GM21381 (cell line): Measurements from ENCODE around the gene GRM3.

Source experiments
- ATAC-seq: cut with Tn5 transposase; IDR thresholded peaks from one replicate; pipeline ENCODE4 v1.9.1; 2021; ENCODE audit warnings: mild to moderate bottlenecking, moderate library complexity; ENCODE audit not compliant: unreplicated experiment

Gene GRM3

GRCh38 chr7:86784765-86785164, 141.1 kb downstream of the GRM3 start:
- no peak for ATAC-seq

- ATAC-seq, result peak; percentile 82
Measured at GRCh38 chr7:86785641-86786040, 141.9 kb downstream of the GRM3 start.

GRCh38 chr7:86786376-86786775, 142.7 kb downstream of the GRM3 start:
- no peak for ATAC-seq

DNA sequence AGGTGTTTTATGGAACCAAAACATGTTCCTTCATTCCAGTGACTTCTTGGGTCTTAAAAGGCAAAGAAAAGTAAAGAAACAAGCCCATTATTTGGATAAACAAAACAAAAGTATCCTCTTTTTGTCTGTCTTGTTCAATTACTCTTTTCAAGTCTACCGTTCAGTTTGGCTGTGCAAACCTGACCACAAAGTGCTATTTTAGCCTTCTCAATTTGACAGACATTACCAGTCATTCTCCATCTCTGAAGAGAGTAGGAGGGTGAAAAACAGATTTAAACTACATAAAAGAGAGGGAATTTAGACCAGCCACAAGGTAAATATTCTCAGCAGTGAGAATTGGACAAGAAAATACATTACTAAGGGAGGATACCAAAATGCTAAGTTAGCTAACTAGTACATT, 145.2 kb downstream of the GRM3 start:
- no peak for ATAC-seq

DNA sequence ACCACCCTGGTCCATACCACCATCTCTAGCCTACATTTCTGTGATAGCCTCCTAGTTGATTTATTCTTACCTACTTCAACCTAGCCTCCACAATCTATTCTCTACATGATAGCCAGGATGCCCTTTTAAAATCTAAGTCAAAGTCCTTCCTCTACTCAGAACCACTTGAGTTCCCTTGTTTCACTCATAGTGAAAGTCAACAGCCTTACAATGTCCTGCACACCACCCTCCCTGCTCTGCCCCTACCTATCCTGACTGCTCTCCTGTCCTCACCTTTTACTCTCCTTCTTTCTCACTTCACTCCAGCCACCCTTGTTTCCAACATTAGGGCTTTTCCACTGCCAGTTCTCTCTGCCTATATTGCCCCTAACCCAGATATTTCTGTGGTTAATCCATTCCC, 146.7 kb downstream of the GRM3 start:
- no peak for ATAC-seq

GRCh38 chr7:86792260-86792659, 148.6 kb downstream of the GRM3 start:
- ATAC-seq, result no peak

DNA sequence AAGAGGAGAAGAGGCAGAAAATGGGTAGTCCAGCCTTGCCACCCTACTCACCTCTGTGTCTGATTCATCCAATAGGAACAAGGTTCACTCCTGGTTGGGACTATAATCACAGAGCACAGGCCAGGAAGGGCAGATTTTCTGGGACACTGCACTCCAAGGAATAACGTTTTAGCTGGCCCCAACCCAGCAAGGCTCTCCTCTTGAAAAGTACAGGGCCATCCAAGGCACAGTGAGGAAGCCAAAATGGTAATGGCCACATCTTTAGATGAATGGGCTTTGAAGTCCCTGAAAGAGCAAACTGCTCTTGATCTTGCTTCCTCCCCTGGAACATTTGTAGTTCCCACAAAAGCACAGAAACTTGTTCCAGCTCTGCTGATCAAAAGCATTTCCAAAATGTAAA, 149.4 kb downstream of the GRM3 start:
- ATAC-seq, result no peak

- ATAC-seq, result no peak
Measured at GRCh38 chr7:86814661-86815379, 171.1 kb downstream of the GRM3 start.

DNA sequence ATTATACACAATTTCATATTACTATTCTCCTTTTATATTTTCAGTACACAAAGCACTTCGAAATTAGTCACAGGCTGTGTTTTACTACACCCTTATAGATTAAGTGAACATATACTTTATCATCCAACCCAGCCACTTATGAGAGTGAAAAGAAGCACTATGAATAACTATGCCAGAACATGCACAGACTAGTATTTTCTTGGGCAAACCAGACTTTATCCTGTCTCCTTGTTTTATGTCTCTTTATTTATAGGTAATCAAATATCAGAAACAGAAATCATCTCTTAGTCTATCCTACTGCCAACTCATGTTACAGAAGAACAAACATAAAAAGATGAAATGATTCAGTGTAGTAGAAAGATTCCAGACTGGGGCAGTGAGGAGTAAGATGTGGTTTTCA, 171.8 kb downstream of the GRM3 start:
- ATAC-seq, result no peak

DNA sequence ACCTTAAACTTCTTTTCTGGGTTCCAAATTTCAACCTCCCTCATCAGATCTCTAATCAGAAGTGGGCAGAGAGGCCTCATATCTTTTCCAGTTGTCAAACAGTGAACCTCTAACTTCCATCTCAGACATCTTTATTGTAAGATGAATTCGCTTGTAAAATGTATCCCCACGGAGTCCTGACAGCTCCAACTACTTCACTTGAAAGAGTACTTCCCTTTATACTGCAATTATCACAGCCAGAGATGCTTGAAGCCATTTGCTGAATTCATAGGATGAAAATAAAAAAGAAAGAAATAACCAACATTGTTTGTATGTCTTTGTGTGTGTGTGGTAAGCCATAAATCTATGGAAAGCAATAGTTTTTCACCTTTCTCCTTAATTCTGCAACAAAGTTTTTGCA, 175.2 kb downstream of the GRM3 start:
- ATAC-seq, result no peak

DNA sequence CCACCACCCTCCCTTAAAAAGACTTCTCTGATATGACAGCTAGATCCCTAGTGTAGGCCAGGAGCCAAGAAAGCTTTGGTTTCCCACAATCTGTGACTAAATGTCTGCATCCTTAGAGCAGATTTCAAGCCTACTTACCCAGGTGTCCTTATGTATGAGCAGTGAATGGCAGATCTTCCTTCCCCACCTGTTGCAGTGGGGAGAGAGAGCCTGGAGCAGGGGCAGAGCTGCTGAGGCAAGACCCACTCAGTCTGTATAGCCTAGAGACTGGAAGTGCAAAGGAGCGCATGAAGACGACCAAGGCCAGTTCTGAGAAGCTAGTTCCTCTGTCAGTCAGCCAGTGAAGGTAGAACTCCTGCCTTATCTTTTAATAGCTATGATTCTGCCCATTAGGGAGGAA, 180.1 kb downstream of the GRM3 start:
- ATAC-seq, result no peak

GRCh38 chr7:86825264-86825663, 181.6 kb downstream of the GRM3 start:
- ATAC-seq, result no peak

DNA sequence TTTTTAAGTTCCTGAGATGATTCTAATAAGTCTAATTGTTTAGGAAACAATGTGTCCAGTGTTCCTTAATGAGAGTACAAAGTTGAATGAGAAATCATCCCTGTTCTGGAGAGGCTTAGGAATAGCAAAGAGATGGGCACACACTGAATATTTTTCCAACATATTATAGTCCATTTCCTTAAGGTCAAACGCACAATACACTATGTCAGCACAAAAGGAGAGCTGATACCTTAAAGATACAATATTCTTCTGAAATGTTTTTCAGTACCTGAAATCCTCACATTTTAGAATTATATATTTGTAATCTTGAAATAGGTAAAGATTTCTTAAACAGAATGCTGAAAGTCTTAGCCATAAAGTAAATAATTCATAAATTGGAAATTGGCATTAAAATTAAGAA, 183.2 kb downstream of the GRM3 start:
- no peak for ATAC-seq

GRCh38 chr7:86833360-86833759, 189.7 kb downstream of the GRM3 start:
- ATAC-seq, result no peak

DNA sequence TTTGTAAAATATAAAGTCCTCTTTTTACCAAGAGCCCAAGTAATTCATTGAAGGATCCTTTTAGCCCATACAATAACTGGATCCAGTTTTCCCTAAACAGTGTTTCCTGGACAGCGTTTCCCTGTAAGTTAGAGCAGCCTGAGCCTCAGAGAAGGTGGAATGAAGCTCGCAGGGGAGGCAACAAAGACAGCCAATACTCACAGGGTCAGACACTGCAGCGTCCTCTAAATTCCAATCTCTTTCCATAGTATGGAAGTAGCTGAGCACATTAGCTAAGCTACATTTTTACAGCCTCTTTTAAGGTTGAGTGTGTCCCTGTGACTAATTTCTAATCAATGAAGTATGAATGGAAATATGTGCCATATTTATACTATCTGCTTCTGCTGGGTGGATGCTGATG, 193.5 kb downstream of the GRM3 start:
- no peak for ATAC-seq

DNA sequence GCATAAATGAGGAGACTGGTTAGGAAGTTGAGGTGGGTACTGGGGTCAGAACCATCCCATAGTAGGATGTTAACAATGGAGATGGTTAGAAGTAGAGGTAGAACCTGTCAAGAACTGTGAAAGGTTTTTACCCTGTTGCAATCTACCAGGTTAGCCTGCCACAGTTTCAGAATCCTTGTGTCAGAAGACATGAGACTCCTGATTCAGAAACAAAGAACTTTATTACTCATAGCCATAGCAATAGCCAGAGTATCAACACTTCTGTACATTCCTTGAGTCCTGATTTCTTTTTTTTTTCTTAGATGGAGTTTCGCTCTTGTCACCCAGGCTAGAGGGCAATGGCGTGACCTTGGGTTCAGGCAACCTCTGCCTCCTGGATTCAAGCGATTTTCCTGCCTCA, 200.9 kb downstream of the GRM3 start:
- no peak for ATAC-seq

GRCh38 chr7:86846494-86847190, 202.9 kb downstream of the GRM3 start:
- ATAC-seq, result no peak

- ATAC-seq, result no peak
Measured at GRCh38 chr7:86848226-86848625, 204.5 kb downstream of the GRM3 start.

DNA sequence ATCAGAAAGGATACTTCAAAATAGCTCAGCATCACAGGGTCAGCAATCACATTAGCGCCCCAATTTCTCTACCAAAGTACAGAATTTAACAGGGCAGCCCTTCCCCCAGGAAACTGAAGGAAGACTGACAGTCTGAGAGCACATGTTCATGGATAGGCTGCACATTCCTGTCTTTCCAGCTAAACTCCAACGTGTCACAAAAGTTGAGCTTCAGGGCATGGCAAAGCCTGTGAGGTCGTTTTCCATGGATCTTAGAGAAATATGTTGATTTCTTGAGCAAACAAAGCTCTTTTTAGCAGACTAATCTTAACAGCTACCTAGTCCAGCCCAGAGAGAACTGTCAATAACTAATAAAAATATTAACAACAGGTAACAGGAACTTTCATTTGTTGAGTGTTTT, 207.9 kb downstream of the GRM3 start:
- ATAC-seq, result no peak

- ATAC-seq, result peak; percentile 72
Measured at GRCh38 chr7:86863452-86863851, 219.7 kb downstream of the GRM3 start.

DNA sequence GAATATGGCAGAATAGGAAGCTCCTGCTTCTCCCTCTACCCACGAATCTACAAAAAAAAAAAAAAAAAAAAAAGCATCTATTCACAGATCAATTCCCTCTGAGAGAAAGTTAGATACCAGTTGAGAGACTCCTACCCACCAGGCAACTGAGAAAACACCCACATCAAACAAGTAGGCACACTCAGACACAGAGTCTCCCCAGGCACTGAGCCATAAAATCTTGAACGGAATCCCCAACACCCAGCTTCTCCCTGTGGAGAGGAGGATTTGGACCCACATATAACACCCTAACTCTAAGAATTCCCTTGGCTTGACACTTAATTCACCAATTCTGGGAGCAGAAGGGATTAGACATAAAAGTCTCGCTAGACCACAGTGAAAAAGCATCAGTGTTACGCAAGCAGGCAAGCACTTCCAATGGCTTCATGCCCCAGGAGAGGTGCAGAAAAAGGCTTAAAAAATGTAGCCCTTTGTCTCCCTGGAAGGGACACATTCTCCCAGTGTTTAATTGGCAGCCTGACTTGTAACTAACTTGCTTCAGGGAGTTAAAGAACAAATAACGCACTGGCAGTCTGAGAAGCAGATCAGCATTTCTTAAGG, 223.6 kb downstream of the GRM3 start:
- ATAC-seq, result no peak

- ATAC-seq, result no peak
Measured at GRCh38 chr7:86876146-86876545, 232.4 kb downstream of the GRM3 start.
